Measurements from ENCODE around the gene RTEL1. TPM values are rescaled to one million over a fixed set of nuclear protein-coding genes. Genes with fewer than 3 reads are reported as not detected.

RTEL1 gene
- total RNA-seq, 1 experiment from 2014 or later, result 43.0 TPM

GRCh38 chr20:63703976-63704748, 46.0 kb downstream of the RTEL1 start:
- Histone ChIP-seq H3K9me3 (ENCODE audit: low read length) (no peaks in the 10 kb centered on the region), H3K36me3 (ENCODE audit: low read depth, low read length) (peaks cover 30% of the 10 kb centered on the region), H3K9ac (ENCODE audit: low read length) (no peak overlapping the region), H3K79me2 (ENCODE audit: low read length) (peaks cover 46% of the 10 kb centered on the region), H2AFZ (ENCODE audit: low read length) (no peak overlapping the region), H3F3A (ENCODE audit: low read length, unreplicated experiment) (no peaks in the 10 kb centered on the region), H3K4me1 (ENCODE audit: insufficient read depth, low read length) (peaks cover 23% of the 10 kb centered on the region), H4K20me1 (ENCODE audit: low read length) (no peaks in the 10 kb centered on the region), H3K4me3 (ENCODE audit: low read length) (no peak overlapping the region), H3K27me3 (ENCODE audit: low read length) (no peaks in the 10 kb centered on the region), H3K4me2 (ENCODE audit: low read length) (no peak overlapping the region), H3K9me2 (replicated peaks; ENCODE audit: low read length) (no peaks in the 10 kb centered on the region), H3K27ac (ENCODE audit: low read length) (no peak overlapping the region)
- intact Hi-C loops (cut with micrococcal nuclease), result no loop called here
- ChIA-PET CTCF (no interaction called here), POLR2A (ENCODE audit: unreplicated experiment) (no interaction called here)
- ATAC-seq, result no peak
- BruUV-seq (replicated peaks), result no TSS peak
- TF ChIP-seq CTCF (conservative IDR thresholded peaks at IDR 0.05; ENCODE audit: low read depth, low read length) (no peak), EZH2 (IDR thresholded peaks at IDR 0.05; ENCODE audit: low read length, unreplicated experiment) (no peak), EZH2phosphoT487 (IDR thresholded peaks at IDR 0.05; ENCODE audit: borderline replicate concordance, low read length) (no peak)
- no peak for DNase-seq

DNA sequence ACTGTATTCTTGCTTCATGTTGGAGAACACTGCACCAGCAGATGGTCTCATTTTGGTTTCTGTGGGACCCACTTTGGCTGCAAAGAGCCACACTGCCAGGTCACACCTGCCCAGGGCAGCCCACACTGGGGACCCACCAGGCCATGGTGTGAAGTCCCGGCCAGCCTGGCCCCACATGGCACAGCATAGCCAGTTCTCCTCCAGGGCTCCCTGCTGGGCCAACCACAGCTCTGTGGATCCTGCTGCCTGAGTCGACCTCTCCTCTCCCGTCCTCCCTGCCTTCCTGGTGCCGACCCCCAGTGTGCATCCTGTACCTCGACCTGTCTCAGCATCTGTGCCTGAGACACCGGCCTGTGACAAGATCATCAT, 46.6 kb downstream of the RTEL1 start:
- intact Hi-C loops (cut with micrococcal nuclease), result loop anchor here (5.0 kb wide), 1 partner anchor 78 kb away; no protein-coding TSS in a partner anchor
- H3K4me3 ChIP-seq (ENCODE audit: low read length), result no peak overlapping the region
- POLR2A ChIA-PET (ENCODE audit: unreplicated experiment), result no interaction called here
- BruUV-seq (replicated peaks), result no TSS peak
- no peak overlapping the region for H2AFZ ChIP-seq (ENCODE audit: low read length)
- TF ChIP-seq EZH2phosphoT487 (IDR thresholded peaks at IDR 0.05; ENCODE audit: borderline replicate concordance, low read length) (no peak), CTCF (conservative IDR thresholded peaks at IDR 0.05; ENCODE audit: low read depth, low read length) (no peak), EZH2 (IDR thresholded peaks at IDR 0.05; ENCODE audit: low read length, unreplicated experiment) (no peak)
- H3K9me3 ChIP-seq (ENCODE audit: low read length), result no peaks in the 10 kb centered on the region
- H3K4me2 ChIP-seq (ENCODE audit: low read length), result no peak overlapping the region
- no peaks in the 10 kb centered on the region for H3K9me2 ChIP-seq (replicated peaks; ENCODE audit: low read length)
- no peak for DNase-seq
- H3K79me2 ChIP-seq (ENCODE audit: low read length), result peaks cover 52% of the 10 kb centered on the region
- no peak overlapping the region for H3K27ac ChIP-seq (ENCODE audit: low read length)
- no peaks in the 10 kb centered on the region for H3K27me3 ChIP-seq (ENCODE audit: low read length)
- no peak for ATAC-seq
- no peak overlapping the region for H3K9ac ChIP-seq (ENCODE audit: low read length)
- peaks cover 21% of the 10 kb centered on the region for H3K4me1 ChIP-seq (ENCODE audit: insufficient read depth, low read length)
- peaks cover 33% of the 10 kb centered on the region for H3K36me3 ChIP-seq (ENCODE audit: low read depth, low read length)
- no peaks in the 10 kb centered on the region for H4K20me1 ChIP-seq (ENCODE audit: low read length)
- CTCF ChIA-PET, result no interaction called here
- H3F3A ChIP-seq (ENCODE audit: low read length, unreplicated experiment), result no peaks in the 10 kb centered on the region
